ENCODE data around the gene ESRRG.

DNA sequence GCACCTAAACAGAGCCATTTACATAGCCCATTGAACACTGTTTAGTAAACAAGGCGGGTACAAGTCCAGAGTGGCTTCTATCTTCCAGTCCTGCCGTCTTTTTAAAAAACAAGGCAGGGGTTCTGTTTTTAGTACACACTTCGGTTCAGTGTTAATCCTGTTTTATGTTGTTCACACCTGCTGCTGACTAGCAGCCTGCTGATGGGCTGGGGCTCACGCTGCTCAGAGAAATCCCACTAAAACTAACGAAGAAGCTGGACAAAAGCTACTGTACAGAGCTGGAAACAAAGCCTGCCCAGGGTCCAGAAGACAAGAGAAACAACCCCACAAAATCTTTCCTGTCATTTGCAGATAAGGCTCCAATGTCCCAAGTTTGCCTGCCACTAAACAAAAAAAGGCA is 13.2 kb downstream of the ESRRG start:
- TF ChIP-seq, protein P1, sequence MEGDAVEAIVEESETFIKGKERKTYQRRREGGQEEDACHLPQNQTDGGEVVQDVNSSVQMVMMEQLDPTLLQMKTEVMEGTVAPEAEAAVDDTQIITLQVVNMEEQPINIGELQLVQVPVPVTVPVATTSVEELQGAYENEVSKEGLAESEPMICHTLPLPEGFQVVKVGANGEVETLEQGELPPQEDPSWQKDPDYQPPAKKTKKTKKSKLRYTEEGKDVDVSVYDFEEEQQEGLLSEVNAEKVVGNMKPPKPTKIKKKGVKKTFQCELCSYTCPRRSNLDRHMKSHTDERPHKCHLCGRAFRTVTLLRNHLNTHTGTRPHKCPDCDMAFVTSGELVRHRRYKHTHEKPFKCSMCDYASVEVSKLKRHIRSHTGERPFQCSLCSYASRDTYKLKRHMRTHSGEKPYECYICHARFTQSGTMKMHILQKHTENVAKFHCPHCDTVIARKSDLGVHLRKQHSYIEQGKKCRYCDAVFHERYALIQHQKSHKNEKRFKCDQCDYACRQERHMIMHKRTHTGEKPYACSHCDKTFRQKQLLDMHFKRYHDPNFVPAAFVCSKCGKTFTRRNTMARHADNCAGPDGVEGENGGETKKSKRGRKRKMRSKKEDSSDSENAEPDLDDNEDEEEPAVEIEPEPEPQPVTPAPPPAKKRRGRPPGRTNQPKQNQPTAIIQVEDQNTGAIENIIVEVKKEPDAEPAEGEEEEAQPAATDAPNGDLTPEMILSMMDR (conservative IDR thresholded peaks at IDR 0.05 in 1 of 2, IDR thresholded peaks at IDR 0.05 in 1 of 2; ENCODE audit: low read depth in 1 of 2, low read length in 2 of 2): no peak
- no peak for TF ChIP-seq EZH2 (IDR thresholded peaks at IDR 0.05; ENCODE audit: low read length, missing control alignments)

All from fibroblast of lung (primary cell).